HG03159 (cell line): ENCODE results near the gene IL10RA.
A peak's percentile ranks its signal among the peaks of the same experiment; 100 is the strongest.
"Not testable (repeated sequence)": the region's sequence is repeated elsewhere in the genome, so short reads cannot be mapped to it uniquely, and the experiment has no call there.

ENCODE experiments used
- ATAC-seq: cut with Tn5 transposase; IDR thresholded peaks from one replicate; pipeline ENCODE4 v1.9.1; 2021; ENCODE audit warnings: mild to moderate bottlenecking, moderate library complexity; ENCODE audit not compliant: unreplicated experiment

Gene IL10RA

DNA sequence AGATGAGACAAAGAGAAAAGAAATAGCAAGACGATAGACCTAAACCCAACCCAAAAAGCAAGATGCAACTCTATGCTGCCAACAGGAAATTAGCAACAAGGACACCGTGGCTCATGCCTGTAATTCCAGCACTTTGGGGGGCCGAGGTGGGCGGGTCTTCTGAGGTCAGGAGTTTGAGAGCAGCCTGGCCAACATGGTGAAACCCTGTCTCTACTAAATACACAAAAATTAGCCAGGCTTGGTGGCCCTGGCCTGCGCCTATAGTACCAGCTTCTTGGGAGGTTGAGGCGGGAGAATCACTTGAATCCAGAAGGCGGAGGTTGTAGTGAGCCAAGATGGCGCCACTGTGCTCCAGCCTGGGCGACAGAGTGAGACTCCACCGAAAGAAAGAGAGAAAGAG, 24.3 kb upstream of the IL10RA start:
- no peak for ATAC-seq

DNA sequence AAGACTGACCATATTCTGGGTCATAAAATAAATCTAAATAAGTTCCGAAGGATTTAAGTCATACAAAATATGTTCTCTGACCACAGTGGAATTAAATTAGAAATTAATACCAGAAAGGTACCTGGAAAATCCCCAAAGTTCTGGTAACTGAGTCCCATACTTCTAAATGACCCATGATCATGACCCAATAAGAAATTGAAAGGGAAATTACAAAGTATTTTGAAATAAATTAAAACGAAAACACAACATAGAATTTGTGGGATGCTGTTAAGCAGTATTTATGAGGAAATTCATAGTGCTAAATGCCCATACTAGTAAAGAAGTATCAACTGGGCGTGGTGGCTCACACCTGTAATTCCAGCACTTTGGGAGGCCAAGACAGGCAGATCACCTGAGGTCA, 23.4 kb upstream of the IL10RA start:
- ATAC-seq, result no peak

DNA sequence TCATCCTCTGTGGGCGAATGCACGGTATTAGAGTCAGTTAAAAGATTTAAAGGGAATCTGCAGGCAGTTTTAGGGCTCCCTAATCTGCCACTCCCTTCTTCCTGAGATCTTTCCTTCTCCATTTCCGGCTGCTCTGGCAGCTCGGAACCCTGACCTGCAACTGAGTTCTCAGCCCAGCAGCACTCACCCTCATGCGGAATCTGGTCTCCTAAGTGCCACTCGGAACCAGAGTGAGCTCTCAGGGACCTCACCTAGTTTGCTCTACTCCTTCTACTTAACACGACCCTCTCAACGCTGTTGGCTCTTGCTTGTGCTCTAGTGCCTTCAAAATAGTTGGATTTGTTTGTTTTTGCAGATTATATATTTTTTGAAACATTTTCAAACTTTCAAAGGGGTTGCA, 19.3 kb upstream of the IL10RA start:
- no peak for ATAC-seq

DNA sequence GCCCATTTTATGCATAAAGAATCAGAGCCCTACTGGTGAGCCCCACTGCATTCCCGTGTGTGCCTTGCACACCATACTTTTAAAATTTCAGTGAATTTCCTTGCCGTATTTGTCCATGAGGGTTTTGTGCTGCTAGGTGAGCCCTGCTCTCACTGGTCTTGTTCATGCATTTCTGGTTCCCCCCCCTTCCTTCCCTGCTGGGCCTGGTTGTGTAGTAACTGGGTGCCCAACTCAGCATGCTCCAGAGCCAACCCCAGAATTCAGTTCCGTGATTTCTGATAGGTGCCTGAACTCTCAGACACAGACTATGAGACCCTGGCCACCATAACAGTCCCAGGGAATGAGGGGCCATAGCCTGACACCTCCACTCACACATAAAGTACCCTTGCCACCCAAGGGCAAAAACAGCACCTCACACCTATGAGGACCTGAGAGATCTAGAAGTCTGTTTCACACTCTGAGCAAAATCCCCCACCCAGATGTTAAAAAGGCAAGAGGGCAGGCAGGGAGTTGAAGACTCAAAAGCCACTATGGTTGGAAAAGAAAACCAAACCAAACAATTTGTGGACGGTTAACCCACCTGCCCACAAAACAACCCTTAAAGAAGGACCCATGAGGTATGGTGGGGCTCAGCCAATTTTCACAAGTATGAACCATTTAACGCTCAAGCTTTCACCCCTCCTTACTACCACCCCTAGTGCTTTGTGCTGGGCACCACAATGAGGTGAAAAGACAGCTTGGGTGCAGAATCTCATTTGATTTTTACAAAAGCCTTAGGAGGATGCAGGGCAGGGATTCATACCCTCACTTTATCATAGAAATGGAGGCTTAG, 16.8 kb upstream of the IL10RA start:
- ATAC-seq, result no peak

DNA sequence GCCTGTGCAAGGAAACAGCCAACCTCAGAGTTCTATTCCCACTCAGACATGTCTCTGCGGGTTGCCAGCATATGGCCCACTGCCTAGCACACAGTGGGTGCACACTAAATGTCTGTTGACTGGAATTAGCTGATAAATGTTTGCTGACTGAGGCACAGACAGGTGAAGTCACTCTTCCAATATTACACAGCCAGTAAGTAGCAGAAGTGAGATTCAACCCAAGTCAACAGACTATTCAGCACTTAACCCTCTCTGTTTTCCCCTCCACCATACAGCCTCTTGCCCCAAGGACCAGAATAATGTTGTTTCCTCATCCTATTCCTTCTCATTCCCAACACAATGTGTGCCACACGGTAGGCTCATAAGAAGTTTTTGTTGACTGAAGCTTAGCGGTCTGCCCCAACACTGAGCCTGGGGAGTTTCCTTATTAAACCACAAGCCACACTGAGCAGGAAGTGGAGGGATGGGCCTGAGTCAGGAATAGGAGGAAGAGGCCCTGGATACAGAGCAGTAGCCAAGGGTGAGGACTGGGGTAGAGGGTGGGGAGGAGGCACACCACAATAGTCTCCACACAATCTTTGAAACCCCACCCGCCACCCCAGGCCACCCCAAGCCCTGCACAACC, 15.7 kb upstream of the IL10RA start:
- no peak for ATAC-seq

DNA sequence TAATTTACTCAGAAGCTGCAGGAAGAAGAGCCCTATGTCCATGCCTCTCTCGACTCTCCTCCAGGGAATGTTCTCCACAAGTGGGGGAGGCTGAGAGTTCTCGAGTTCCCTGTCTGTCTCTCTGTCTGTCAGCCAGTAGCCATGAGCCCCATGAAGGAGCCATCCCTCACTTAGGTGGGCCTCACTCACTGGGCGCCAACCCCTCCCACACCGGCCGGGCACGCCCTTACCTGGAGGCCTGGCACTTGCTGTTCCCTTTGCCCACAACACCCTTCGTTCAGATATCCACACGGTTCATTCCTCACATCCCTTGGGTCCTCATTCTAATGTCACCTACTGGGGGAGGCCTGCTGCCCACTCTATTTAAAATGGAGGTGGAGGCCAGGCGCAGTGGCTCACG, 14.2 kb upstream of the IL10RA start:
- ATAC-seq, result no peak

DNA sequence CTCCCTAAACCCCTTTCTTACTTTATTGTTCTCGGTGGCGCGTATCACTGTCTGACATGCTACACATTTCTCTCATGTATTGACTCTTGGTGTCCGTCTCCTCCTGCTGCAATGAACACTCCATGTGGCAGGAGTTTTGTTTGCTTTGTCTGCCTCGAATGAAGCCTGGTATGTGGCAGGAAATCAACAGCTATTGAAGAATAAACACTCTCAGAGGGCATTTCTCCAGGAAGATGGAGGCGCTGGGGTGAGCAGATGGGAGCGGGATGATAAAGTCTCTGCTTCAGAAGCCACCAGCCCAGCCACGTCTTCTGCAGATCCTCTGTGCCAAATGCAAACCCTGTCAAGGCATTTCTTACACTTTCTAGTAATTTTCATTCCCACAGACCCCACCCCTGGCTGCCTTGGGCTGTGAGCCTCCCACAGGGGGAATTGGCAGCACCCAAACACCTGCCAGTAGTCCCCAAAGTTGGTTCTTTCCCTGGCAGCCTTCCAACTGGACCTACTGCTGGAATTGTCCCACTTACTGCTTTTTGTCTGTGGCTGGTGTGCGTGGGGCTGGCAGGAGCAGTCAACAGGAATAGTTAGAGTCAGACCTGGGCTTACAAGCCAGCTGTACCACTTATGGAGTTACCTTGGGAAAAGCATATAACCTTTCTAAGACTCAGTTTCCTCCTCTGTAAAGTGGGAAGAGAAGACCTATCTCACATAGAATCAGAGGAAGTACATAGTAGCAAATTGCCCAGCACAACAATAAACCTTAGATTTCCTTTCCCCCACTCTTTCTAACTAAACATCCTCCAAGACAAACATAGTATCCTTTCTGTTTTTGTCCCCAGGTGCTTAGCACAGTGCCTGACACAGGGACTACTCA, 13.3 kb upstream of the IL10RA start:
- ATAC-seq, result no peak

DNA sequence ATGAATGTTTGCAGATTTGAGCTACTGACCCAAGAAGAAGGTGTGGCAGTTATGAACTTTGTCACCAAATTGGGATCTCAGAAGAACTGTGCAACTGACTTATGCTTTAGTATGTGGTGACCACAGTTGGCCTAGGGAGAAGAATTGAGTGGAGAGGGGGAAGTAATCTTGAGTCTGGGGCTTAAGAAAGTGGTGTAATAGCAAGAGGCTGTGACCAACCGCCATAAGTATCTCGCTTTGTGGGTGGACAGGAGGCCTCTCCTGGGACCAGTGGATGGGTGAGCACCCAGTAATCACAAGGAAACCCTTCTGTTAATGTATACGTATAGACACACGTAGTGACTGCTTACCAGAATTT, 12.7 kb upstream of the IL10RA start:
- no peak for ATAC-seq

DNA sequence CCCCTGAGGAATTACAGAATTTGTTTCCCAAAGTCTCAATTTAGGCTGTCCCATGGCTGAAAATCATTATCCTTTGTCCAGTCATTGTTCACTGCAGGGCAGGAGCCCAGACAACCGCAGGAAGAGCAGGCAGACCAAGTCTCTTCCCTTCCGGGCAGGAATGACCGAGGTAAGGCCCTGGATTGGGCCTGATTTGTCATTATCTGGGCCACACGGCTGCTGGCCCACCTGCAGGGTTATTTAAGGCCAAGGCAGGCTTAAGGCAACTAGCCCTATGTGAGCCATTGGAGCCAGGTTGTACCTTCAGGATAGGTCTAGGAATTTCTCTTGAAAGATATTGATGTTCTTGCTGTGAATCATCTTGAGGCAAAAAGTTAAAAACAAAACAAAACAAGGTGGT, 9.7 kb upstream of the IL10RA start:
- ATAC-seq, result no peak

DNA sequence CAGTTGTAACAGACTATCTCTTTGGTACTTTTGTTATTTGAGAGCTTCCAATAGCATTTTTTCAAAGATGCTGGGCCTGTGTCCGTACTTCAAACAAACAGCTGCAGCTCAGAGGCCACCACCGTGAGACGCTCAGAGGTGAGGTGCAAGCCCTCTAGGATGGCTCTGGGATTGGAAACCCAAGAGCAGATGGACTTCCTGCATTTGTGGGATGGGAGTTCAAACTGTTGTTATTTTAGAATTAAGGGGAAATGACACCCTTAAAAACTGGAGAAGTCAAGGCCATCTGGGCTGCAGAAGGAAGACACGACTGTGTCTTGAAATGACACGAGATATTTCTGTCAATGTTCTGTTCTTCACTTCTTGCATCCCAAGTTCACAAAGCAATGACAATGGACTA, 9.2 kb upstream of the IL10RA start:
- no peak for ATAC-seq

DNA sequence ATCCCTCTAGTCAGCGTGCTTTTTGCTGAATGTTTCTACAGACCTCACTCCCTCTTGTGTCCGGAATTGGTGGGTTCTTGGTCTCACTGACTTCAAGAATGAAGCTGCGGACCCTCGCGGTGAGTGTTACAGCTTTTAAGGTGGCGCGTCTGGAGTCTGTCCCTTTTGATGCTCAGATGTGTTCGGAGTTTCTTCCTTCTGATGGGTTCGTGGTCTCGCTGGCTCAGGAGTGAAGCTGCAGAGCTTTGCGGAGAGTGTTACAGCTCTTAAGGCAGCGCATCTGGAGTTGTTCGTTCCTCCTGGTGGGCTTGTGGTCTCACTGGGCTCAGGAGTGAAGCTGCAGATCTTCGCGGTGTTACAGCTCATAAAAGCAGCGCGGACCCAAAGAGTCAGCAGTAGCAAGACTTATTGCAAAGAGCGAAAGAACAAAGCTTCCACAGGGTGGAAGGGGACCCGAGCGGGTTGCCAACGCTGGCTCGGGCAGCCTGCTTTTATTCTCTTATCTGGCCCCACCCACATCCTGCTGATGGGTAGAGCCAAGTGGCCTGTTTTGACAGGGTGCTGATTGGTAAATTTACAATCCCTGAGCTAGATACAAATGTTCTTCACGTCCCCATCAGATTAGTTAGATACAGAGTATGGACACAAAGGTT, 8.5 kb upstream of the IL10RA start:
- ATAC-seq, result not testable (repeated sequence)

DNA sequence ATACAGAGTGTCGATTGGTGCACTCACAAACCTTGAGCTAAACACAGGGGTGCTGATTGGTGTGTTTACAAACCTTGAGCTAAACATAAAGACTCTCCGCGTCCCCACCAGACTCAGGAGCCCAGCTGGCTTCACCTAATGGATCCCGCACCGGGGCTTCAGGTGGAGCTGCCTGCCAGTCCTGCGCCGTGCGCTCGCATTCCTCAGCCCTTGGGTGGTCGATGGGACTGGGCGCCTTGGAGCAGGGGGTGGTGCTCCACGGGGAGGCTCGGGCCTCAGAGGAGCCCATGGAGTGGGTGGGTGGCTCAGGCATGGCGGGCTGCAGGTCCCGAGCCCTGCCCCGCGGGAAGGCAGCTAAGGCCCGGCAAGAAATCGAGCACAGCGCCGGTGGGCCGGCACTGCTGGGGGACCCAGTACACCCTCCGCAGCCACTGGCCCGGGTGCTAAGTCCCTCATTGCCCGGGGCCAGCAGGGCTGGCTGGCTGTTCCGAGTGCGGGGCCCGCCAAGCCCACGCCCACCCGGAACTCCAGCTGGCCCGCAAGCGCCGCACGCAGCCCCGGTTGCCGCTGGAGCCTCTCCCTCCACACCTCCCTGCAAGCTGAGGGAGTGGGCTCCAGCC, 7.8 kb upstream of the IL10RA start:
- not testable (repeated sequence) for ATAC-seq

DNA sequence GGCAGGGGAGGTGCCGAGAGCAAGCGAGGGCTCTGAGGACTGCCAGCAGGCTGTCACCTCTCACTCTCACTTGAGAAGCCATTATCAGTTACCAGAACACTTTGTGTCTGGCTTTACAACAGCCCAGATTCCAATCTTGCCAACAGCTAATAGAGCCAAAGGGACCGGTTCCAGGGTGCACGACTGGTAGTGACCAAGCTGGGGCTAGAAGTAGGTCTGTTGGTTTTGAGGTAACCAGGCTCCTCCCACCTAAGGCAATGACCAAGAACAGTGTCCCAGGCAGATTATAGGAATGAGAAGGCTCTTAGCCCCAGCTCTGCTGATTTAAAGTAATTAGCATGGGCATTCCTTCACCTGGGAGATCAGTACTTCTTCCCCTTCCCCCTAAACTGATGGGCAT, 7.2 kb upstream of the IL10RA start:
- no peak for ATAC-seq

DNA sequence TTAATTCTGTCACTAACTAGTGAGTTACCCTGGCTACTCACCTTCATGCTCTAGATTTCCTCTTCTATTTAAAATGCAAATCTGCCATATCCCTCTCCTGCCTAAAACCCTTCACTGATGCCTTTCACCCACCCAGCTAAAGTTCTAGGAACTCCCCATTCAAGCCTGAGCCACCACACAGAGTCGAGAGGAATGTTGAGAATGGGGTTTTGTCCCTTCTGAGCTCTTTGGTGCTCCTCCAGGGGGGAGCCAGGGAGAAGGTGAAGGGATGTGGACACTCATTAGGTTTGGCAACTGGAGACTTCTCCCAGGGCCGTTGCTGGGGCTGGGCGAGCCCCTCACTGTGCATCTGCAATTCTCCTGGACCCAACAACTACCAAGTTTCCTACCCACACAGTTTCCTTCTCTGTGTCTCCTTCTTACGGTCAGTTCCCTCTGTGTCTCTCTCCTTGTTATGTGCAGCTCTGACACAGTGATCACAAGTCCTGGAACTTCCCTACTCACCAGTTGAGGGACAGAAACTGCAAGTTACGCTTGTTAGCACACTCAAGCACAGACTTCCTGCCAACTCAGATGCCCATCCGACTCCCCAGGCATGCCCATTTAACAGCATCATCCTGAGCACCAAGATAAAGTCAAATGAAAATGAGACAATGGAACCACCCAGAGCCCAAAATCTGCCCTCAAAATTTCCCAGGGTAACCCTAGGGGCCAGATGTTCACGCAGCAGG, 6.5 kb upstream of the IL10RA start:
- ATAC-seq, result no peak

DNA sequence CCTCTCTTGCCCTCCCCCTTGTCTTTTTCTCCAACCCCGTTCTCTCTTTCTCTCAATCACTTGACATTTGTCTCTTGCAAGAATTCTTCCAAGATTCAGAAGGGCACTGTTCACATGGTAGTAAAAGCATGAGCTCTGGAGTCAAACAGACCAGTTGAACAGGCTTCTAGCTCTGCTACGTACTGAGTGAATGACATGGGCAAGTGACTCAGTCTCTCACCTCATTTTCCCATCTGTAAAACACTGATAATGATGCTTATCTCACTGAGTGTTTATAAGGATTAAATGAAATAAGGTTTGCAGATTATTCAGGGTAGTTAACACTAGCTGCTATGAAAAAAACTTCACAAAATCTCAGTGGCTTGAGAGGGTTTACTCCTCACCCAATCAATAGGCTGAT, 5.9 kb upstream of the IL10RA start:
- ATAC-seq, result no peak

DNA sequence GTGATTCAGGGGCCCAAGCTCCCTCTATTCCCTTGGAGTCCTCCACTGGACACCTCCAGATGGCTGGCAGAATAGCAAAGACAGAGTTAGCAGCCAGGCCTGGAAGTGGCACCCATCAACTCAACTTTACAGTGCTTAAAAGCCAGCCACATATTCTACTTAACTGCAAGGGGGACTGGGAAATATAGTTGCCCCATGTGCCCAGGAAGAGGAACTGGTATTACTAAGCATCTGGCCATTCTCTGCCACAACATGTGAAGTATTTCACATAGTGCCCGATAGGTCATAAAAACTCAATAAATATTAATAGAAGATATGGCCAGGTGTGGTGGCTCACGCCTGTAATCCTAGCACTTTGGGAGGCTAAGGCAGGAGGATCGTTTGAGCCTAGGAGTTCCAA, 5.5 kb upstream of the IL10RA start:
- no peak for ATAC-seq

DNA sequence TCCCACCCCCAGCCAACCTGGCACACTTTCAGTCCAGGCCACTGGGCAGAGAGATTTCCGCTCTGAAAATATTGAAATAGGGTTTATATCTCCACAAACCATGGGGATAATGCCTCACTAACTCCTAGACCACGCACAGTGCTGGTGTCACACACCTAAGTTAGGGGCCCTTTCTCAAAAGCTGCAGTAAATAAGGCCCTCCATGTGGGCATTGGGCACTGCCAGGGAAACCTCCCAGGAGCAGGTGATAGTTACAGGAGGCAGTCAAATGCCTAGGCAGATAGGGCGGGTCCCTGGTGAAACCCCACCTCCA, 3.1 kb upstream of the IL10RA start:
- ATAC-seq, result no peak

DNA sequence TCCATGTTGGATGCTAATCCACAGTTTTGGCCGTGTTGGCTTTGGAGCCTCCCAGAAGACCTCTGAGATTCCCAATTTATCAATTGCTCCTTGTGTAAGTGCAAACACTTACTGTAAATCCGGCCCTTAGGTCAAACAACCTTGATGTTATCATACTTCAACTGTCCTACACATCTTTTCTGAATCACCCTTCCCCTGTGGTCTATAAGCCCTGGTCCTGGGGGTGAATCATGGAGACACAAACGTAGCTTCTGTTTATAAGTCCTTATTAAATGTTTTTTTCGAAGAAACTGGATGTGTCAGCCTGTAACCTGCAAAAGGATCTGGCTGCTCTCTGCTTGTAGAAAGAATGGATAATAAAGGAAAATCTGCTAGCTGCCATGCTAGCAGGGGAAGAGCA, 1.7 kb upstream of the IL10RA start:
- ATAC-seq, result no peak

DNA sequence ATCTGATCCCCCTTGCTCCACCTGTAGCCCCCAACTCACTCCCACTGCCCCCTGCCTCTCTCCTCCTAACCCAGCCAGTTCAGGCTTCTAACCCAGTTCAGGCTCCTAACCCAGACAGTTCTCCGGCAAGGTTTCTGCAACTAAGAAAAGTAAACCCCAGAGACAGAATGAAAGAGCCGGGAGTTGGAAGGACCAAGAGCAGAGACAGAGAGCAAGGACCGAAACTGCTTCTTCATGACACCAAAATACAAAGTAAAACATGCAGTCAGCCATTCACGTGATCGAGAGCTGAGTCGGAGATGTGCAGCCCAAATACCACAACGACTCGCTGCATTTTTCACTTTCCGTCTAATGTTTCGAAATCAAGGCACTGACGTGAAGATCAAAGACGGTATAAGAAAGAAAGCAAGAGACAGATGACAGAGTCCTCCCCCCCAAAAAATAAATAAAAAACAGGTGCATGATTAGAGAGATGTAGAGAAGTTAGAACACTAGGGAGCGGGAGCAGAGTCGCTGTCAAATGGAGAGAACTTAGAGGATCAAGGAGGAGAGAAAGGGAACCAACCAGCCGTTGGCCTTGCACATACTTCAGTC, 884 bp downstream of the IL10RA start:
- peak; percentile 50 for ATAC-seq
